ENCODE results near the gene AQP5. TPM values are rescaled to one million over a fixed set of nuclear protein-coding genes. Genes with fewer than 3 reads are reported as not detected.
A peak's percentile ranks its signal among the peaks of the same experiment; 100 is the strongest.

AQP5 gene
- total and polyA plus RNA-seq, 12 donors, result 0.16 to 2.6 (median 0.52) TPM; not detected in 4

DNA sequence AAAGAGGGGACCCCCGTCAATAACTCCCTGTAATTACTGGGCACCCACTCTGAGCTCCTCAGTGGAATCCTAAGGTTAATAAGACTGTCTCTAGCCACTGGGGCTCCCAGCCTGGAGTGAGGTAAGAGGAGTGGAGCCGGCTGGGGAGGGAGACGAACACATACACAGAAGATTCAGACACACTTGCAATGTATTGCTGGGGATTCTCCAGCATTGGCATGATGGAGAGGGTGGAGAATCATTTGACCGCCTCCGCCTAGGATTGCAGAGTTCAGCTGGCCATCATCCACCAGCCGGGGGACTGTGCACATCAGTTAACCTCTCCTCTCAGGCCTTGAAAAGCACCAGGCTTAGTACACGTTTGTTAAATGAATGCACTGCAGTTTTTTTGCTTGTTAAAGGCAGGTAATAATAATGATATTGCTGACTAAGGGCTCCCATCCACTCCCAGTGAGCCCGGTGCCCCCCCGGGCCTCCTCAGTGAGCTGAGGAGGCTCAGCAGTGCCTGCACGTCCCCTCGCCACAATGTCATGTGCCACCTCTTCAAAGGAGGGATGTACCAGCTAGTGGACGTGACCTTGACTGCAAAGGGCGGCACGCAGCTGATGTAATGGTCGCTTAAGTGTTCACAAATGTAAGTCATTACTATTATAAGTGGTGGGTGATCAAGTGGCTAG lies 37.7 kb upstream of the AQP5 start:
- no peaks in the 10 kb centered on the region for H3K36me3 ChIP-seq
- peak overlapping the region in 4 of 10 donors; percentile 15 to 30 (median 23) for H3K27ac ChIP-seq
- H3K4me3 ChIP-seq, result no peak overlapping the region
- TF ChIP-seq CTCF (IDR thresholded peaks at IDR 0.05), result no peak
- H3K9me3 ChIP-seq, result no peaks in the 10 kb centered on the region
- H3K27me3 ChIP-seq, result peaks cover 0 to 3% (median 0%) of the 10 kb centered on the region in 7 donors
- DNase-seq (no peak), ATAC-seq (peak in 4 of 8 donors; percentile 4 to 34 (median 20))
- intact Hi-C loops (cut with DNase I), result no loop called here
- peaks cover 0 to 22% (median 5%) of the 10 kb centered on the region in 9 donors for H3K4me1 ChIP-seq
- WGBS, 2 donors, result 77 to 82% methylated on average over 15 of the region's 15 CpGs

- no peak overlapping the region for H3K27ac ChIP-seq
- ATAC-seq (no peak), DNase-seq (no peak)
- 90 to 91% methylated on average over 7 of the region's 7 CpGs for WGBS, 2 donors
- H3K27me3 ChIP-seq, result peaks cover 0 to 4% (median 0%) of the 10 kb centered on the region in 7 donors
- intact Hi-C loops (cut with DNase I), result no loop called here
- peaks cover 0 to 22% (median 5%) of the 10 kb centered on the region in 9 donors for H3K4me1 ChIP-seq
- TF ChIP-seq CTCF (IDR thresholded peaks at IDR 0.05), result no peak
- no peaks in the 10 kb centered on the region for H3K9me3 ChIP-seq
- H3K4me3 ChIP-seq, result no peak overlapping the region
- H3K36me3 ChIP-seq, result no peaks in the 10 kb centered on the region
These were observed 36.9 kb upstream of the AQP5 start for GRCh38 chr12:49924628-49925246.

- peaks cover 0 to 19% (median 5%) of the 10 kb centered on the region in 9 donors for H3K4me1 ChIP-seq
- peaks cover 0 to 6% (median 0%) of the 10 kb centered on the region in 7 donors for H3K27me3 ChIP-seq
- DNase-seq (no peak), ATAC-seq (no peak)
- no peaks in the 10 kb centered on the region for H3K36me3 ChIP-seq
- TF ChIP-seq CTCF (IDR thresholded peaks at IDR 0.05), result no peak
- WGBS, 2 donors, result 86 to 88% methylated on average over 11 of the region's 11 CpGs
- no peaks in the 10 kb centered on the region for H3K9me3 ChIP-seq
- H3K4me3 ChIP-seq, result no peak overlapping the region
- intact Hi-C loops (cut with DNase I), result no loop called here
- no peak overlapping the region for H3K27ac ChIP-seq
These were observed 36.1 kb upstream of the AQP5 start for GRCh38 chr12:49925433-49926204.

GRCh38 chr12:49928471-49928870 lies 33.2 kb upstream of the AQP5 start:
- DNase-seq, result no peak
- no peaks in the 10 kb centered on the region for H3K36me3 ChIP-seq
- H3K4me3 ChIP-seq, result no peak overlapping the region
- no peak for TF ChIP-seq CTCF (IDR thresholded peaks at IDR 0.05)
- H3K27me3 ChIP-seq, result peaks cover 0 to 6% (median 0%) of the 10 kb centered on the region in 7 donors
- no peaks in the 10 kb centered on the region for H3K9me3 ChIP-seq
- H3K4me1 ChIP-seq, result peaks cover 0 to 5% (median 0%) of the 10 kb centered on the region in 9 donors
- H3K27ac ChIP-seq, result no peak overlapping the region
- 91 to 93% methylated on average over 6 of the region's 6 CpGs for WGBS, 2 donors
- intact Hi-C loops (cut with DNase I), result no loop called here
- no peak for ATAC-seq

Data from heart right ventricle (tissue), 16 donors.